GM12878 (cell line): ENCODE measurements around the gene NOL7. TPM values are rescaled to one million over a fixed set of nuclear protein-coding genes. Genes with fewer than 3 reads are reported as not detected.

Source experiments
- polyA plus RNA-seq, 11 experiments: library from polyadenylated mRNA; depleted of rRNA in 4 of 11; unstranded in 6 of 11; stranded (reverse) in 5 of 11; fragments of >200 nt; fragmentation: Nextera tagmentation in 4 of 11; fragmentation: Illumina TruSeq in 1 of 11; extraction: Ambion mirVana in 4 of 11; extraction: Trizol in 1 of 11; gene quantifications; 1 replicate in 1 of 11; 2 replicates in 10 of 11; pipeline versions ENCODE4 v1.2.1 to v1.2.3, GENCODE V29; 2011 to 2016; ENCODE audit warnings: inconsistent platforms in 2 of 11, missing spikeins in 2 of 11, low read depth in 1 of 11
- total RNA-seq, 4 experiments: library from RNA; depleted of rRNA in 3 of 4; stranded (reverse); fragments of >200 nt in 3 of 4; fragmentation: Illumina TruSeq in 1 of 4; extraction: Trizol in 1 of 4; gene quantifications; 2 replicates each; pipeline versions ENCODE4 v1.2.1 to v1.2.3, GENCODE V29; 2013 to 2021
- TF ChIP-seq, protein P1 (sequence below): fragments of 450-650 bp; conservative IDR thresholded peaks from 2 replicates; pipeline ENCODE4 v1.6.1; 2017; ENCODE audit warnings: mild to moderate bottlenecking, moderate library complexity
- TF ChIP-seq, protein P2 (sequence below): fragments of 450-650 bp; IDR thresholded peaks from 2 replicates; pipeline ENCODE4 v1.6.1; 2017; ENCODE audit warnings: borderline replicate concordance

NOL7 gene
- total and polyA plus RNA-seq, 10 of the 15 experiments (the other 5 are each of a cell fraction or from before 2014, with no cell fraction given) = 12.2 to 222 (median 86.2) TPM

DNA sequence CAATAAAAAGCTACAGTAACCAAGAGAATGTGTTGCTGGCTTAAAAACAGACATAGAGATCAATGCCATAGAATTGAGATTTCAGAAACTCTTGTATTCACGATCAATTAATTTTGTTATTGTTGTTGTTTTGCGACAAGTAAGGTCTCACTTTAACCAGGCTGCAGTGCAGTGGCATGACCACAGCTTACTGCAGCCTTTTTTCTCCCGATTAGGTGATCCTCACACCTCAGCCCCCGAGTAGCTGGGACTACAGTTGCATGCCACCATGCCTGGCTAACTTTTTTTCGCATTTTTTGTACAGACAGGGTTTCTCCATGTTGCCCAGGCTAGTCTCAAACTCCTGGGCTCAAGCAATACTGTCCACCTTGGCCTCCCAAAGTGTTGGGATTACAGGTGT, 54.3 kb downstream of the NOL7 start (continued):
- TF ChIP-seq, protein P1, sequence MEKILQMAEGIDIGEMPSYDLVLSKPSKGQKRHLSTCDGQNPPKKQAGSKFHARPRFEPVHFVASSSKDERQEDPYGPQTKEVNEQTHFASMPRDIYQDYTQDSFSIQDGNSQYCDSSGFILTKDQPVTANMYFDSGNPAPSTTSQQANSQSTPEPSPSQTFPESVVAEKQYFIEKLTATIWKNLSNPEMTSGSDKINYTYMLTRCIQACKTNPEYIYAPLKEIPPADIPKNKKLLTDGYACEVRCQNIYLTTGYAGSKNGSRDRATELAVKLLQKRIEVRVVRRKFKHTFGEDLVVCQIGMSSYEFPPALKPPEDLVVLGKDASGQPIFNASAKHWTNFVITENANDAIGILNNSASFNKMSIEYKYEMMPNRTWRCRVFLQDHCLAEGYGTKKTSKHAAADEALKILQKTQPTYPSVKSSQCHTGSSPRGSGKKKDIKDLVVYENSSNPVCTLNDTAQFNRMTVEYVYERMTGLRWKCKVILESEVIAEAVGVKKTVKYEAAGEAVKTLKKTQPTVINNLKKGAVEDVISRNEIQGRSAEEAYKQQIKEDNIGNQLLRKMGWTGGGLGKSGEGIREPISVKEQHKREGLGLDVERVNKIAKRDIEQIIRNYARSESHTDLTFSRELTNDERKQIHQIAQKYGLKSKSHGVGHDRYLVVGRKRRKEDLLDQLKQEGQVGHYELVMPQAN = no peak
- TF ChIP-seq, protein P2, sequence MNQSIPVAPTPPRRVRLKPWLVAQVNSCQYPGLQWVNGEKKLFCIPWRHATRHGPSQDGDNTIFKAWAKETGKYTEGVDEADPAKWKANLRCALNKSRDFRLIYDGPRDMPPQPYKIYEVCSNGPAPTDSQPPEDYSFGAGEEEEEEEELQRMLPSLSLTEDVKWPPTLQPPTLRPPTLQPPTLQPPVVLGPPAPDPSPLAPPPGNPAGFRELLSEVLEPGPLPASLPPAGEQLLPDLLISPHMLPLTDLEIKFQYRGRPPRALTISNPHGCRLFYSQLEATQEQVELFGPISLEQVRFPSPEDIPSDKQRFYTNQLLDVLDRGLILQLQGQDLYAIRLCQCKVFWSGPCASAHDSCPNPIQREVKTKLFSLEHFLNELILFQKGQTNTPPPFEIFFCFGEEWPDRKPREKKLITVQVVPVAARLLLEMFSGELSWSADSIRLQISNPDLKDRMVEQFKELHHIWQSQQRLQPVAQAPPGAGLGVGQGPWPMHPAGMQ = no peak

Other genes with a start within 250 kb of the NOL7 start
- gene GFOD1, start 127.7 kb upstream of the NOL7 start, total RNA-seq (2014; rRNA removed) = 16.3 and 16.8 TPM in 2 replicates
- gene GFOD1, start 127.7 kb upstream of the NOL7 start, total RNA-seq (2014; rRNA removed; fragmentation: Illumina TruSeq; extraction: Trizol) = 14.6 and 15.1 TPM in 2 replicates
- 18.0 and 20.6 TPM in 2 replicates for gene GFOD1, start 127.7 kb upstream of the NOL7 start, total RNA-seq (2021)
- gene GFOD1, start 127.7 kb upstream of the NOL7 start, polyA plus RNA-seq (2011; rRNA removed) = 40.1 and 41.4 TPM in 2 replicates
- 9.8 and 10.2 TPM in 2 replicates for gene GFOD1, start 127.7 kb upstream of the NOL7 start, polyA plus RNA-seq (2014; fragmentation: Illumina TruSeq; extraction: Trizol)
- 1 to 10 TPM; 6.5 to 7.9 TPM for gene GFOD1, start 127.7 kb upstream of the NOL7 start, polyA plus RNA-seq (2014; fragmentation: Nextera tagmentation; extraction: Ambion mirVana)
- 14.8 and 16.1 TPM in 2 replicates for gene GFOD1, start 127.7 kb upstream of the NOL7 start, polyA plus RNA-seq (2014; rRNA removed)
- gene GFOD1, start 127.7 kb upstream of the NOL7 start, polyA plus RNA-seq (2016; fragmentation: Nextera tagmentation; extraction: Ambion mirVana) = 10 to 100 TPM; 16.9 to 22.8 TPM
- 9.0 and 13.5 TPM in 2 replicates for gene SIRT5, start 40.7 kb upstream of the NOL7 start, total RNA-seq (2014; rRNA removed)
- 8.0 and 11.5 TPM in 2 replicates for gene SIRT5, start 40.7 kb upstream of the NOL7 start, total RNA-seq (2014; rRNA removed; fragmentation: Illumina TruSeq; extraction: Trizol)
- gene SIRT5, start 40.7 kb upstream of the NOL7 start, total RNA-seq (2021) = 7.8 and 8.3 TPM in 2 replicates
- 12.4 and 13.0 TPM in 2 replicates for gene SIRT5, start 40.7 kb upstream of the NOL7 start, polyA plus RNA-seq (2011; rRNA removed)
- 8.3 and 10.4 TPM in 2 replicates for gene SIRT5, start 40.7 kb upstream of the NOL7 start, polyA plus RNA-seq (2014; fragmentation: Illumina TruSeq; extraction: Trizol)
- 1 to 10 TPM; 1.7 to 2.5 TPM for gene SIRT5, start 40.7 kb upstream of the NOL7 start, polyA plus RNA-seq (2014; fragmentation: Nextera tagmentation; extraction: Ambion mirVana)
- gene SIRT5, start 40.7 kb upstream of the NOL7 start, polyA plus RNA-seq (2014; rRNA removed) = 8.5 and 9.7 TPM in 2 replicates
- 10 to 100 TPM; 10.3 to 12.0 TPM for gene SIRT5, start 40.7 kb upstream of the NOL7 start, polyA plus RNA-seq (2016; fragmentation: Nextera tagmentation; extraction: Ambion mirVana)
- 11.3 and 12.9 TPM in 2 replicates for gene RANBP9, start 96.5 kb downstream of the NOL7 start, total RNA-seq (2014; rRNA removed)
- gene RANBP9, start 96.5 kb downstream of the NOL7 start, total RNA-seq (2014; rRNA removed; fragmentation: Illumina TruSeq; extraction: Trizol) = 22.5 TPM in 2 replicates
- gene RANBP9, start 96.5 kb downstream of the NOL7 start, total RNA-seq (2021) = 28.5 and 28.7 TPM in 2 replicates
- gene RANBP9, start 96.5 kb downstream of the NOL7 start, polyA plus RNA-seq (2011; rRNA removed) = 21.5 and 32.7 TPM in 2 replicates
- gene RANBP9, start 96.5 kb downstream of the NOL7 start, polyA plus RNA-seq (2014; fragmentation: Illumina TruSeq; extraction: Trizol) = 43.1 and 44.2 TPM in 2 replicates
- 10 to 100 TPM in 1 of 2 experiments, 1 to 10 TPM in 1; 8.2 to 10.8 TPM for gene RANBP9, start 96.5 kb downstream of the NOL7 start, polyA plus RNA-seq (2014; fragmentation: Nextera tagmentation; extraction: Ambion mirVana)
- 15.7 and 21.1 TPM in 2 replicates for gene RANBP9, start 96.5 kb downstream of the NOL7 start, polyA plus RNA-seq (2014; rRNA removed)
- 1 to 10 TPM; 3.7 to 5.0 TPM for gene RANBP9, start 96.5 kb downstream of the NOL7 start, polyA plus RNA-seq (2016; fragmentation: Nextera tagmentation; extraction: Ambion mirVana)
- 16.8 and 18.1 TPM in 2 replicates for gene MCUR1, start 199.2 kb downstream of the NOL7 start, total RNA-seq (2014; rRNA removed)
- gene MCUR1, start 199.2 kb downstream of the NOL7 start, total RNA-seq (2014; rRNA removed; fragmentation: Illumina TruSeq; extraction: Trizol) = 24.2 and 26.7 TPM in 2 replicates
- gene MCUR1, start 199.2 kb downstream of the NOL7 start, total RNA-seq (2021) = 31.7 and 34.9 TPM in 2 replicates
- gene MCUR1, start 199.2 kb downstream of the NOL7 start, polyA plus RNA-seq (2011; rRNA removed) = 12.0 and 20.5 TPM in 2 replicates
- gene MCUR1, start 199.2 kb downstream of the NOL7 start, polyA plus RNA-seq (2014; fragmentation: Illumina TruSeq; extraction: Trizol) = 19.7 and 22.2 TPM in 2 replicates
- 1 to 10 TPM; 4.4 to 9.4 TPM for gene MCUR1, start 199.2 kb downstream of the NOL7 start, polyA plus RNA-seq (2014; fragmentation: Nextera tagmentation; extraction: Ambion mirVana)
- gene MCUR1, start 199.2 kb downstream of the NOL7 start, polyA plus RNA-seq (2014; rRNA removed) = 14.4 and 17.2 TPM in 2 replicates
- gene MCUR1, start 199.2 kb downstream of the NOL7 start, polyA plus RNA-seq (2016; fragmentation: Nextera tagmentation; extraction: Ambion mirVana) = 10 to 100 TPM; 36.1 to 43.9 TPM